ENCODE results near the gene ITGA5. TPM values are rescaled to one million over a fixed set of nuclear protein-coding genes. Genes with fewer than 3 reads are reported as not detected.

ITGA5 gene
- total and polyA plus RNA-seq, 9 of the 15 experiments (the other 6 are each of a cell fraction or from before 2014, with no cell fraction given) = 9.1 to 82.1 (median 47.4) TPM

DNA sequence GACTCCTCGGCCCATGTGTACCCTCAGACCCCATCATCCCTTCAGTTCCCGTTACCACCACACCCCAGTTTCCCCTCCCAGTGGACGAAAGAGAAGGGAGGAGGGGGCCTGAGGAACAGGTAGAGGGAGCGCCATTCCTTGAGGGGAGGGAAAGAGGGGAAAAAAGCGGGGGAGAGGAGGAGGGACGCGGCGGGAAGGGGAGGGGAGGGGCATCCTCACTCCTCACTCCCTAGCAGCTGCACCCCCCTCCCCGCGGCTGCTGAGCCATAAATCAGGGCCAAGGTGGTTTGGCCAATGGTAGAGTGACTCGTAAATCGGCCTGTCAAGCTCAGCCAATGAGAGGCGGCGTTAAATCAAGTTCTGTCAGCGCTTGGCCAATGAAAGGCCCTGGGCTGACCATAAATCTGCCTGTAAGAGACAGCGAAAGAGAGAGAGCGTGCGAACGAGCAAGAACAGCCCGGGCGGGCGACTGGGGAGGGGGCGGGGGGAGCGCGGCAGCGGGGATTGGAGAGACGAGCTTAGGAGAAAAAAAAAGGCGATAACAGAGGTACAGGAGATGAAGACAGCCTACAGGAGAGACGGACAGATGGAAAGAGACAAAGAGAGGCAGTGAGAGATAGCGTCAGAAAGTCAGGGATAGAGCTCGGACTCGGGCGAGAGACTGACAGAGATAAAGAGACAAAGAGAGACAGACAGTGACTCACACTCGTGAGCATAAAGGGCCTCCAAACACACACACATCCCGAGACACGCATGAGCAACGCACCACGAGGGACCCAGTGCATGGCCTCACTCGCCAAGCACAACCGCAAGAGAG lies 59.9 kb downstream of the ITGA5 start (continued):
- TF ChIP-seq, protein P1, sequence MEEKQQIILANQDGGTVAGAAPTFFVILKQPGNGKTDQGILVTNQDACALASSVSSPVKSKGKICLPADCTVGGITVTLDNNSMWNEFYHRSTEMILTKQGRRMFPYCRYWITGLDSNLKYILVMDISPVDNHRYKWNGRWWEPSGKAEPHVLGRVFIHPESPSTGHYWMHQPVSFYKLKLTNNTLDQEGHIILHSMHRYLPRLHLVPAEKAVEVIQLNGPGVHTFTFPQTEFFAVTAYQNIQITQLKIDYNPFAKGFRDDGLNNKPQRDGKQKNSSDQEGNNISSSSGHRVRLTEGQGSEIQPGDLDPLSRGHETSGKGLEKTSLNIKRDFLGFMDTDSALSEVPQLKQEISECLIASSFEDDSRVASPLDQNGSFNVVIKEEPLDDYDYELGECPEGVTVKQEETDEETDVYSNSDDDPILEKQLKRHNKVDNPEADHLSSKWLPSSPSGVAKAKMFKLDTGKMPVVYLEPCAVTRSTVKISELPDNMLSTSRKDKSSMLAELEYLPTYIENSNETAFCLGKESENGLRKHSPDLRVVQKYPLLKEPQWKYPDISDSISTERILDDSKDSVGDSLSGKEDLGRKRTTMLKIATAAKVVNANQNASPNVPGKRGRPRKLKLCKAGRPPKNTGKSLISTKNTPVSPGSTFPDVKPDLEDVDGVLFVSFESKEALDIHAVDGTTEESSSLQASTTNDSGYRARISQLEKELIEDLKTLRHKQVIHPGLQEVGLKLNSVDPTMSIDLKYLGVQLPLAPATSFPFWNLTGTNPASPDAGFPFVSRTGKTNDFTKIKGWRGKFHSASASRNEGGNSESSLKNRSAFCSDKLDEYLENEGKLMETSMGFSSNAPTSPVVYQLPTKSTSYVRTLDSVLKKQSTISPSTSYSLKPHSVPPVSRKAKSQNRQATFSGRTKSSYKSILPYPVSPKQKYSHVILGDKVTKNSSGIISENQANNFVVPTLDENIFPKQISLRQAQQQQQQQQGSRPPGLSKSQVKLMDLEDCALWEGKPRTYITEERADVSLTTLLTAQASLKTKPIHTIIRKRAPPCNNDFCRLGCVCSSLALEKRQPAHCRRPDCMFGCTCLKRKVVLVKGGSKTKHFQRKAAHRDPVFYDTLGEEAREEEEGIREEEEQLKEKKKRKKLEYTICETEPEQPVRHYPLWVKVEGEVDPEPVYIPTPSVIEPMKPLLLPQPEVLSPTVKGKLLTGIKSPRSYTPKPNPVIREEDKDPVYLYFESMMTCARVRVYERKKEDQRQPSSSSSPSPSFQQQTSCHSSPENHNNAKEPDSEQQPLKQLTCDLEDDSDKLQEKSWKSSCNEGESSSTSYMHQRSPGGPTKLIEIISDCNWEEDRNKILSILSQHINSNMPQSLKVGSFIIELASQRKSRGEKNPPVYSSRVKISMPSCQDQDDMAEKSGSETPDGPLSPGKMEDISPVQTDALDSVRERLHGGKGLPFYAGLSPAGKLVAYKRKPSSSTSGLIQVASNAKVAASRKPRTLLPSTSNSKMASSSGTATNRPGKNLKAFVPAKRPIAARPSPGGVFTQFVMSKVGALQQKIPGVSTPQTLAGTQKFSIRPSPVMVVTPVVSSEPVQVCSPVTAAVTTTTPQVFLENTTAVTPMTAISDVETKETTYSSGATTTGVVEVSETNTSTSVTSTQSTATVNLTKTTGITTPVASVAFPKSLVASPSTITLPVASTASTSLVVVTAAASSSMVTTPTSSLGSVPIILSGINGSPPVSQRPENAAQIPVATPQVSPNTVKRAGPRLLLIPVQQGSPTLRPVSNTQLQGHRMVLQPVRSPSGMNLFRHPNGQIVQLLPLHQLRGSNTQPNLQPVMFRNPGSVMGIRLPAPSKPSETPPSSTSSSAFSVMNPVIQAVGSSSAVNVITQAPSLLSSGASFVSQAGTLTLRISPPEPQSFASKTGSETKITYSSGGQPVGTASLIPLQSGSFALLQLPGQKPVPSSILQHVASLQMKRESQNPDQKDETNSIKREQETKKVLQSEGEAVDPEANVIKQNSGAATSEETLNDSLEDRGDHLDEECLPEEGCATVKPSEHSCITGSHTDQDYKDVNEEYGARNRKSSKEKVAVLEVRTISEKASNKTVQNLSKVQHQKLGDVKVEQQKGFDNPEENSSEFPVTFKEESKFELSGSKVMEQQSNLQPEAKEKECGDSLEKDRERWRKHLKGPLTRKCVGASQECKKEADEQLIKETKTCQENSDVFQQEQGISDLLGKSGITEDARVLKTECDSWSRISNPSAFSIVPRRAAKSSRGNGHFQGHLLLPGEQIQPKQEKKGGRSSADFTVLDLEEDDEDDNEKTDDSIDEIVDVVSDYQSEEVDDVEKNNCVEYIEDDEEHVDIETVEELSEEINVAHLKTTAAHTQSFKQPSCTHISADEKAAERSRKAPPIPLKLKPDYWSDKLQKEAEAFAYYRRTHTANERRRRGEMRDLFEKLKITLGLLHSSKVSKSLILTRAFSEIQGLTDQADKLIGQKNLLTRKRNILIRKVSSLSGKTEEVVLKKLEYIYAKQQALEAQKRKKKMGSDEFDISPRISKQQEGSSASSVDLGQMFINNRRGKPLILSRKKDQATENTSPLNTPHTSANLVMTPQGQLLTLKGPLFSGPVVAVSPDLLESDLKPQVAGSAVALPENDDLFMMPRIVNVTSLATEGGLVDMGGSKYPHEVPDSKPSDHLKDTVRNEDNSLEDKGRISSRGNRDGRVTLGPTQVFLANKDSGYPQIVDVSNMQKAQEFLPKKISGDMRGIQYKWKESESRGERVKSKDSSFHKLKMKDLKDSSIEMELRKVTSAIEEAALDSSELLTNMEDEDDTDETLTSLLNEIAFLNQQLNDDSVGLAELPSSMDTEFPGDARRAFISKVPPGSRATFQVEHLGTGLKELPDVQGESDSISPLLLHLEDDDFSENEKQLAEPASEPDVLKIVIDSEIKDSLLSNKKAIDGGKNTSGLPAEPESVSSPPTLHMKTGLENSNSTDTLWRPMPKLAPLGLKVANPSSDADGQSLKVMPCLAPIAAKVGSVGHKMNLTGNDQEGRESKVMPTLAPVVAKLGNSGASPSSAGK (IDR thresholded peaks at IDR 0.05) = peak; percentile 91; the same call in 1 of the 2 replicates
- TF ChIP-seq, protein P2, sequence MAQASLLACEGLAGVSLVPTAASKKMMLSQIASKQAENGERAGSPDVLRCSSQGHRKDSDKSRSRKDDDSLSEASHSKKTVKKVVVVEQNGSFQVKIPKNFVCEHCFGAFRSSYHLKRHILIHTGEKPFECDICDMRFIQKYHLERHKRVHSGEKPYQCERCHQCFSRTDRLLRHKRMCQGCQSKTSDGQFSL (CRISPR knock-in tag; IDR thresholded peaks at IDR 0.05) = peak; percentile 86
- TF ChIP-seq, protein P2 (tag; IDR thresholded peaks at IDR 0.05) = peak in 1 of 2 experiments; percentile 96; a peak in 2 of 4 replicates
- peak; percentile 30 for TF ChIP-seq TAF1 (IDR thresholded peaks at IDR 0.05; ENCODE audit: control insufficient read depth, extremely low read depth, insufficient read depth, low read length, severe bottlenecking)
- TF ChIP-seq ZC3H8 (IDR thresholded peaks at IDR 0.05) = peak; percentile 75; the same call in 1 of the 2 replicates
- TF ChIP-seq ZNF354B (CRISPR knock-in tag; IDR thresholded peaks at IDR 0.05) = no peak
- TF ChIP-seq DACH1 (IDR thresholded peaks at IDR 0.05; ENCODE audit: partially characterized antibody) = peak; percentile 59
- TF ChIP-seq, protein P3, sequence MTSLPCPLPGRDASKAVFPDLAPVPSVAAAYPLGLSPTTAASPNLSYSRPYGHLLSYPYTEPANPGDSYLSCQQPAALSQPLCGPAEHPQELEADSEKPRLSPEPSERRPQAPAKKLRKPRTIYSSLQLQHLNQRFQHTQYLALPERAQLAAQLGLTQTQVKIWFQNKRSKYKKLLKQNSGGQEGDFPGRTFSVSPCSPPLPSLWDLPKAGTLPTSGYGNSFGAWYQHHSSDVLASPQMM (CRISPR knock-in tag; IDR thresholded peaks at IDR 0.05) = no peak
- peak; percentile 90 for TF ChIP-seq ARID1B (IDR thresholded peaks at IDR 0.05)
- TF ChIP-seq CREM (IDR thresholded peaks at IDR 0.05; ENCODE audit: low read depth) = peak; percentile 85
- TF ChIP-seq HMGN3 (IDR thresholded peaks at IDR 0.05; ENCODE audit: borderline replicate concordance, extremely low read depth, insufficient read length, low read depth, low read length) = peak; percentile 89
- TF ChIP-seq LCOR (CRISPR knock-in tag; IDR thresholded peaks at IDR 0.05) = peak; percentile 86
- peak; percentile 37; the same call in 1 of the 2 replicates for TF ChIP-seq KLF16 (IDR thresholded peaks at IDR 0.05)
- peak; percentile 100 for TF ChIP-seq PHF21A (IDR thresholded peaks at IDR 0.05; ENCODE audit: borderline replicate concordance, low read depth)
- TF ChIP-seq KDM1A (IDR thresholded peaks at IDR 0.05) = peak; percentile 97 to 98
- peak; percentile 18 for TF ChIP-seq SMAD1 (IDR thresholded peaks at IDR 0.05; ENCODE audit: low read depth, low read length, partially characterized antibody)
